Stimulated activated naive CD8-positive, alpha-beta T cell treated with anti-CD3 and anti-CD28 coated beads, Interleukin-15, amount 100 ng/mL, for 72 hours (primary cell): ENCODE data around the gene PTRHD1.

Source experiments
- ATAC-seq: fragments of 150-1000 bp; cut with Tn5 transposase; 2 replicates; pipeline ENCODE4 v1.10.0; 2021; ENCODE audit warnings: mild to moderate bottlenecking, moderate library complexity
- DNase-seq, 2 donors: peaks; one replicate each; pipeline ENCODE4 v3.0.0; 2021 to 2022
- H3K27ac Mint-ChIP-seq, 2 donors: one replicate each; pipeline ENCODE4 v1.8.0; 2022; ENCODE audit warnings: mild to moderate bottlenecking in 2 of 2, mixed read lengths in 2 of 2, moderate library complexity in 2 of 2
- H3K27me3 Mint-ChIP-seq: one replicate; pipeline ENCODE4 v1.8.0; 2022; ENCODE audit warnings: mixed read lengths
- H3K4me1 Mint-ChIP-seq: one replicate; pipeline ENCODE4 v1.8.0; 2022; ENCODE audit warnings: mild to moderate bottlenecking, mixed read lengths
- H3K4me3 Mint-ChIP-seq, 2 donors: one replicate each; pipeline ENCODE4 v1.8.0; 2022; ENCODE audit warnings: mild to moderate bottlenecking in 2 of 2, mixed read lengths in 2 of 2, moderate library complexity in 1 of 2
- H3K9me3 Mint-ChIP-seq, 2 donors: one replicate each; pipeline ENCODE4 v1.8.0; 2022; ENCODE audit warnings: mixed read lengths in 2 of 2

The PTRHD1 gene

DNA sequence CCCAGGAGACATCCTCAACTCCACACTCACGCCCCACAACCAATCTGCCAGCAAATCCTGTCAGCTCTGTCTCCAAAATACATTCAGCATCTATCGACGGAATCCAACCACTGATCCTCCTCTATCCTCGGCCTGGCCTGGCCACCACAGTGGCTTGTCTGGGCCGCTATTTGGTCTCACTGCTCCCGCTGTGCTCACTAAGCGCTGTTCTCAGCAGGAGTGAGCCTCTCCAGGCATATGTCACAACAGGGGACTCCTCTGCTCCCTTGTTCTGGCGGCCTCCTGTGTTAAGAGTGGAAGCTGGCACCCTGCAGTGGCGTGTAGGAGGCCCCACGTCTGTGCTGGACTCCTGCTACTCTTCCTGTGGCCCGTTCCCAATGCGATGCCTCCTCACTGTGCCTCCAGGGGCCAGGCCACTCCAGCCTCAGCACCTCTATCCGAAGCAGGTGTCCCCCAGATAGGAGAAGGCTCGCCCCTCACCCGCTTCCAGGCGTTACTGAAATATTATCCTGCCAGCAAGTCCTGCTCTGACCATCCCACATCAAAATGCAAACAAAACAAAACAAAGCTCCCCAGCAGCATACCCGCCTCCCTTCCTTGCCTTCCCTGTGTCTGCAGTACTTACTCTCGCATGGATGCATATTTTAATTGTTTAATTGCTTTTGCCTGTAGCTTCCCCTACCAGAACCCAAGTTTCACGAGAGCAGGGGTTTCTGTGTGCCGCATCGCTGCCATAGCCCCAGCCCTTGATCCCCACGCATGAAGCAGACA lies 39.9 kb upstream of the PTRHD1 start:
- H3K4me1 Mint-ChIP-seq, result no peaks in the 10 kb centered on the region

DNA sequence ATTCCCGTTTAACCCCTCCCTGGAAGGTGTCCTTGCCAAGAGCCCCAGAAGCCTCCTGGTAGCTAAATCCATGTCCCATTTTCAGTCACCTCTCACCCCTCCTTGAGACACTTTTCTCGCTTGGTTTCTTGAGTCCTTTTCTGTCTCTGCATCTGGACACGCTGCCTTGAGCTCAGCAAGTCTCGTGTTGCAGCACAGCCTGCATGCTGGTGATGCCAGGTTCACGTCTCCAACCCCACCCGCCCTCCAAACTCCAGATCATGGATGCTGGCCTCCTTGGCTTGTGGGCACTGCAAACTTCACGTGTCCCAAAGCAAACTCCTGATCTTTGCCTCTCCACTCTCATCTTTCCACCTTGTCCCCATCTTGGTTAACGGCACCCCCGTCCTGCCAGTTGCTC lies 39.3 kb upstream of the PTRHD1 start:
- peak overlapping the region in 1 of 2 donors; percentile 59 for H3K27ac Mint-ChIP-seq
- DNase-seq (no peak), ATAC-seq (no peak)
- no peaks in the 10 kb centered on the region for H3K9me3 Mint-ChIP-seq
- H3K4me3 Mint-ChIP-seq, result no peak overlapping the region
- no peaks in the 10 kb centered on the region for H3K27me3 Mint-ChIP-seq
- H3K4me1 Mint-ChIP-seq, result peaks cover 5% of the 10 kb centered on the region

More for the DNA sequence above, 39.9 kb upstream of the PTRHD1 start:
- Mint-ChIP-seq H3K4me3 (no peak overlapping the region), H3K27ac (peak overlapping the region in 1 of 2 donors; percentile 65), H3K27me3 (no peaks in the 10 kb centered on the region), H3K9me3 (no peaks in the 10 kb centered on the region)
- no peak for ATAC-seq
- no peak for DNase-seq

- Mint-ChIP-seq H3K9me3 (no peaks in the 10 kb centered on the region), H3K27me3 (no peaks in the 10 kb centered on the region), H3K4me1 (peaks cover 9% of the 10 kb centered on the region), H3K27ac (no peak overlapping the region), H3K4me3 (no peak overlapping the region)
- ATAC-seq, result no peak
- DNase-seq, result no peak
Measured at GRCh38 chr2:24832073-24832461, 38.9 kb upstream of the PTRHD1 start.

- peak; percentile 27 for ATAC-seq
- peaks cover 13% of the 10 kb centered on the region for H3K4me1 Mint-ChIP-seq
- no peak for DNase-seq
- no peaks in the 10 kb centered on the region for H3K27me3 Mint-ChIP-seq
- H3K4me3 Mint-ChIP-seq, result no peak overlapping the region
- H3K9me3 Mint-ChIP-seq, result no peaks in the 10 kb centered on the region
- H3K27ac Mint-ChIP-seq, result peak overlapping the region in 1 of 2 donors; percentile 77
Measured at GRCh38 chr2:24831221-24832072, 38.3 kb upstream of the PTRHD1 start.

DNA sequence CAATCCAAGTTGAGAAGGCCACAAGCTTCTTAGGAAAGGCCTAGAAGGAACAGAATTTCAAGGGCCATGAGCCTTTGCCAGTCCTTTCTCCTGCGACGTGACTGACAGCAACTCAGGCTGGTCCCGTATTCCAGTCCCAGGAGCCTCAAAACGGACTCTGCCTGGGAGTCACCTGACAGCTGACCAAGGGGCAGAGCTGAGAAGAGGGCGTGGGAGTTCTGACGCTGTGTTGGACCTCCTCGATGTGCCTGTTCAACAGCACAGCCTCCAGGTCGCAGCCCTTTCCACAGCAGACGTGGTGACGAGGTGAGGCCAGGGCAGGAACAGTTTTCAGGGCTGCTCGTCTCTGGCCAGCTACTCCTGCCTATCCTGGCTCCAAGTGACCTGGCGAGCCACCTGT lies 37.6 kb upstream of the PTRHD1 start:
- Mint-ChIP-seq H3K4me3 (no peak overlapping the region), H3K27ac (no peak overlapping the region), H3K4me1 (peaks cover 20% of the 10 kb centered on the region), H3K9me3 (no peaks in the 10 kb centered on the region), H3K27me3 (no peaks in the 10 kb centered on the region)
- DNase-seq (no peak), ATAC-seq (no peak)

GRCh38 chr2:24830351-24830750 lies 37.2 kb upstream of the PTRHD1 start:
- ATAC-seq (no peak), DNase-seq (no peak)
- Mint-ChIP-seq H3K27ac (no peak overlapping the region), H3K9me3 (no peaks in the 10 kb centered on the region), H3K27me3 (no peaks in the 10 kb centered on the region), H3K4me1 (peaks cover 24% of the 10 kb centered on the region), H3K4me3 (no peak overlapping the region)

- ATAC-seq (no peak), DNase-seq (no peak)
- Mint-ChIP-seq H3K27me3 (no peaks in the 10 kb centered on the region), H3K9me3 (no peaks in the 10 kb centered on the region), H3K4me3 (no peak overlapping the region), H3K4me1 (peaks cover 33% of the 10 kb centered on the region), H3K27ac (peak overlapping the region in 1 of 2 donors; percentile 72)
Measured at GRCh38 chr2:24828238-24828996, 35.2 kb upstream of the PTRHD1 start.

- no peak overlapping the region for H3K4me3 Mint-ChIP-seq
- peak overlapping the region in 1 of 2 donors; percentile 72 for H3K27ac Mint-ChIP-seq
- DNase-seq, result peak; percentile 65 to 68
- ATAC-seq, result peak; percentile 85
- H3K4me1 Mint-ChIP-seq, result peaks cover 33% of the 10 kb centered on the region
- no peaks in the 10 kb centered on the region for H3K9me3 Mint-ChIP-seq
- no peaks in the 10 kb centered on the region for H3K27me3 Mint-ChIP-seq
Measured at GRCh38 chr2:24827321-24828237, 34.4 kb upstream of the PTRHD1 start.

GRCh38 chr2:24826773-24827145 lies 33.6 kb upstream of the PTRHD1 start:
- Mint-ChIP-seq H3K4me1 (peaks cover 33% of the 10 kb centered on the region), H3K27me3 (no peaks in the 10 kb centered on the region), H3K27ac (peak overlapping the region in 1 of 2 donors; percentile 71), H3K9me3 (no peaks in the 10 kb centered on the region), H3K4me3 (no peak overlapping the region)
- ATAC-seq, result no peak
- no peak for DNase-seq

DNA sequence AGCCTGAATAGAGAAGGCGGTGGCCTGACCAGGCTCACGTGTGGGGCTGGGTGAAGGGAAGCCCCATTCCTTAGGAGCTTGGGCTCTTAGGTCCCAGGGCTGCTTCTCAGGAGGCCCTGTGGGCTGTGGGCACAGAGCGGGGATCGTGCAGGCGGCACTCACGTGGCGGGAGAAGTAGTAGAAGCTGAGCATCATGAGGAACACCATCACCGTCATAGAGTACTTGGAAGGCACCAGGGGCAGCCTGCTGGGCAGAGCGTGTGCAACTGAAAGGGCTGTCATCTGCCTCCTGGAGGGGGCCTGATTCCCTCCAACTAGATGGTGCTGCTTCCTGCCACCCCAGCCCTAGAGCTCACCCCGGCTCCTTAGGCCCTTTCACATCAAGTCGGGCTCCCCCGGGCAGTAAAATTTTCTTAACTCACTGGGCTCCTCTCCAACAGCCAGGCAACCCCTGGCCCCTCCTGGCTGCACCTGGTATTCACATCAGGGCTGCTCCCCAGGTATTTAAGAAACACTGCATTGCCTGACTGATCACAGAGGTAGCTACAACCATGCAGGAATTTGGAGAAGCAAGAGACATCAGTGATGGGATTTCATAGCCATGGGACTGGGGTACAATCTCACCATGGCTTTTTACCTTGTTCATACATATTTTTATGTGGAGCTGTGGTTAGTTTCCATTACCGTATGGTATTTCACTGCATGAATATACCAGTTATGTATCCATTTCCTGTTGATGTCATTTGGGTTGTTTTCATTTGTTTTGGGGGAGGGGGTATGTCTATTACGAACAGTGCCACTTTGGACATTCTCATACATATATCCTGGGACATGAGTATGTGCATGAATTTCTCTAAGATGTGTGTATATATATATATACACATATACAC lies 32.9 kb upstream of the PTRHD1 start:
- no peak overlapping the region for H3K4me3 Mint-ChIP-seq
- peak overlapping the region; percentile 80 to 81 for H3K27ac Mint-ChIP-seq
- H3K4me1 Mint-ChIP-seq, result peaks cover 37% of the 10 kb centered on the region
- peak in 1 of 2 donors; percentile 16 for DNase-seq
- no peaks in the 10 kb centered on the region for H3K9me3 Mint-ChIP-seq
- peak; percentile 49 for ATAC-seq
- H3K27me3 Mint-ChIP-seq, result no peaks in the 10 kb centered on the region

DNA sequence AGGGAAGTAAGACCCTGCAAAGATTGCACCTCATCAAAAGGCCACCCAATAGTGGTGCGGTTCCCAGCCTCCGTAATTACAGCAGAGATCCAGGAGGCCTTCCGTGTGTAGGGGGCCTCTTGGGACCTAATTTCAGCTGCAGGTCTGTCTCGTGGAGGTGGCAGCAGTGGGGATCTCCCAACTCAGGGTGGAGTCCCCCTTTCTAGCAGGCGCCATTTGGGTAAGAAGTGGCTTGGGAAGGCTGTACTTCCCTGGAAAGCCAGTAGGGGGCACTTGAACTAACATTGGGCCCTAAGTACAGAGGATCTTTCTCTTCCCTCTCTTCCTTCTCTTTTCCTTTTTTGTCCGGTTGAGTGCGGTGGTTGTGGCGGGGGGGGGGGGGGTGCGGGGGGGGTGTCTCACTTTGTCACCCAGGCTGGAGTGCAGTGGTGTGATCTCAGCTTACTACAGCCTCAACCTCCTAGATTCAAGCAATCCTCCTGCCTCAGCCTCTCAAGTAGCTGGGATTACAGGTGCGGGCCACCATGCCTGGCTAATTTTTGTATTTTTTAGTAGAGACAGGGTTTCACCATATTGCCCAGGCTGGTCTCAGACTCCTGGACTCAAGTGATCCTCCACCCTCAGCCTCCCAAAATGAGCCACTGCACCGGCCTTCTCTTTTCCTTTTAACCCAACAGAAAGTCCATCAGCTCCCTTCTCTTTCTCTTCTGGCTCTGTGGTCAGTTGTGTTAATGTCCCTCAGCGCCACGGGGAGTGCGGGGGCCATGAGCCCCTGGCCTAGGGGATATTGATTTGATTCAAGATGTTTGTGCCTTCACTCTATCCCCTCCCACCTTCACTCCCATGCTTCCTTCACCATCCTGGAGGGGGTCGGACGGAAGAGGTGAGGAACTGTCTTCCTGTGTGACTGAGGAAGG lies 32.0 kb upstream of the PTRHD1 start:
- peaks cover 38% of the 10 kb centered on the region for H3K4me1 Mint-ChIP-seq
- H3K9me3 Mint-ChIP-seq, result no peaks in the 10 kb centered on the region
- peak overlapping the region; percentile 47 to 81 for H3K27ac Mint-ChIP-seq
- H3K27me3 Mint-ChIP-seq, result no peaks in the 10 kb centered on the region
- DNase-seq (peak; percentile 21 to 35), ATAC-seq (no peak)
- H3K4me3 Mint-ChIP-seq, result no peak overlapping the region

- H3K27me3 Mint-ChIP-seq, result no peaks in the 10 kb centered on the region
Measured at GRCh38 chr2:24824071-24824588, 30.9 kb upstream of the PTRHD1 start.

More at GRCh38 chr2:24824071-24824588, 30.9 kb upstream of the PTRHD1 start:
- no peak for ATAC-seq
- Mint-ChIP-seq H3K4me1 (peaks cover 38% of the 10 kb centered on the region), H3K27ac (peak overlapping the region in 1 of 2 donors; percentile 59), H3K4me3 (no peak overlapping the region), H3K9me3 (no peaks in the 10 kb centered on the region)
- DNase-seq, result peak in 1 of 2 donors; percentile 8
